Measurements from ENCODE around the gene TUBB4B. TPM values are rescaled to one million over a fixed set of nuclear protein-coding genes. Genes with fewer than 3 reads are reported as not detected.
"Not testable (repeated sequence)": the region's sequence is repeated elsewhere in the genome, so short reads cannot be mapped to it uniquely, and the experiment has no call there.

TUBB4B gene
- total RNA-seq, 1 donor from 2014 or later: 321 TPM

- ATAC-seq: no peak
Measured at GRCh38 chr9:137253717-137254623, 12.9 kb downstream of the TUBB4B start.

GRCh38 chr9:137254624-137255447 is 13.7 kb downstream of the TUBB4B start, which contains the start of gene NELFB:
Gene NELFB, plus strand, starts transcription at chr9:137255327.
- peak; percentile 83 for ATAC-seq

- ATAC-seq: peak; percentile 12
Measured at GRCh38 chr9:137255448-137256114, 14.5 kb downstream of the TUBB4B start.

- ATAC-seq: no peak
Measured at GRCh38 chr9:137256362-137256761, 15.3 kb downstream of the TUBB4B start.

- no peak for ATAC-seq
Measured at GRCh38 chr9:137256856-137257255, 15.8 kb downstream of the TUBB4B start.

GRCh38 chr9:137262173-137262908 is 21.3 kb downstream of the TUBB4B start:
- not testable (repeated sequence) for ATAC-seq

- ATAC-seq: no peak
Measured at GRCh38 chr9:137262909-137263285, 21.8 kb downstream of the TUBB4B start.

- no peak for ATAC-seq
Measured at GRCh38 chr9:137263506-137263905, 22.4 kb downstream of the TUBB4B start.

- ATAC-seq: no peak
Measured at GRCh38 chr9:137264067-137264466, 23.0 kb downstream of the TUBB4B start.

GRCh38 chr9:137265496-137266161 is 24.5 kb downstream of the TUBB4B start:
- ATAC-seq: no peak

GRCh38 chr9:137266162-137266527 is 25.1 kb downstream of the TUBB4B start:
- ATAC-seq: no peak

- no peak for ATAC-seq
Measured at GRCh38 chr9:137266585-137267453, 25.7 kb downstream of the TUBB4B start.

- peak; percentile 1 for ATAC-seq
Measured at GRCh38 chr9:137267933-137268355, 26.9 kb downstream of the TUBB4B start.

GRCh38 chr9:137268538-137269201 is 27.6 kb downstream of the TUBB4B start:
- no peak for ATAC-seq

GRCh38 chr9:137269231-137269772 is 28.2 kb downstream of the TUBB4B start:
- ATAC-seq: peak; percentile 16

- no peak for ATAC-seq
Measured at GRCh38 chr9:137270929-137271695, 30.0 kb downstream of the TUBB4B start.

- ATAC-seq: no peak
Measured at GRCh38 chr9:137271696-137272076, 30.6 kb downstream of the TUBB4B start.

- ATAC-seq: no peak
Measured at GRCh38 chr9:137272241-137273094, 31.4 kb downstream of the TUBB4B start.

Data from esophagus mucosa (tissue), 1 donor.